CD14-positive monocyte (primary cell): ENCODE data around the gene MYO7B. TPM values are rescaled to one million over a fixed set of nuclear protein-coding genes. Genes with fewer than 3 reads are reported as not detected.

Source experiments
- DNase-seq, 3 donors: peaks; one replicate each; pipeline ENCODE4 v3.0.0-alpha.2; 2011 to 2022
- H2AFZ ChIP-seq: 2 replicates; pipeline ENCODE4 v1.6.0; 2012; ENCODE audit warnings: mild to moderate bottlenecking, low read depth, low read length, inconsistent platforms; ENCODE audit not compliant: insufficient read depth, poor library complexity, severe bottlenecking
- H3K27ac ChIP-seq, 2 donors: 1 replicate in 1 of 2; 2 replicates in 1 of 2; pipeline ENCODE4 v1.5.1; 2012 to 2013; ENCODE audit warnings: low read length in 2 of 2, control low read depth in 1 of 2, inconsistent platforms in 1 of 2, low read depth in 1 of 2, mild to moderate bottlenecking in 1 of 2
- H3K27me3 ChIP-seq, 2 donors: one replicate each; pipeline versions ENCODE4 v1.6.0 to v1.6.1; 2011 to 2013; ENCODE audit warnings: low read length in 2 of 2; ENCODE audit not compliant: control insufficient read depth in 2 of 2, insufficient read depth in 2 of 2
- H3K36me3 ChIP-seq, 2 donors: replicated peaks in 1 of 2; 1 replicate in 1 of 2; 2 replicates in 1 of 2; pipeline versions ENCODE4 v1.5.1 to v1.6.1; 2012 to 2013; ENCODE audit warnings: low read length in 2 of 2, control low read depth in 1 of 2, inconsistent platforms in 1 of 2, mild to moderate bottlenecking in 1 of 2; ENCODE audit not compliant: insufficient read depth in 2 of 2, control insufficient read depth in 1 of 2
- H3K4me1 ChIP-seq, 2 donors: 1 replicate in 1 of 2; 2 replicates in 1 of 2; pipeline versions ENCODE4 v1.5.1 to v1.6.1; 2012 to 2013; ENCODE audit warnings: low read length in 2 of 2, control low read depth in 1 of 2, inconsistent platforms in 1 of 2, mild to moderate bottlenecking in 1 of 2, moderate library complexity in 1 of 2; ENCODE audit not compliant: insufficient read depth in 2 of 2, control insufficient read depth in 1 of 2
- H3K4me2 ChIP-seq: replicated peaks from 2 replicates; pipeline ENCODE3; 2012; ENCODE audit warnings: low read length, moderate library complexity, mild to moderate bottlenecking; ENCODE audit not compliant: poor library complexity, severe bottlenecking; ENCODE audit errors: extremely low read depth
- H3K4me3 ChIP-seq, 3 experiments: fragments of 200-600 bp in 1 of 3; sonication (generic) in 1 of 3; replicated peaks in 1 of 3; 1 replicate in 2 of 3; 2 replicates in 1 of 3; pipeline ENCODE4 v1.5.1; 2011 to 2013; ENCODE audit warnings: low read length in 3 of 3, mild to moderate bottlenecking in 3 of 3, control low read depth in 2 of 3, low read depth in 2 of 3, inconsistent platforms in 1 of 3, moderate library complexity in 1 of 3
- H3K79me2 ChIP-seq: 2 replicates; pipeline ENCODE4 v1.6.0; 2012; ENCODE audit warnings: mild to moderate bottlenecking, control low read depth, inconsistent platforms, low read length, moderate library complexity; ENCODE audit not compliant: insufficient read depth
- H3K9ac ChIP-seq: 2 replicates; pipeline ENCODE4 v1.6.0; 2017; ENCODE audit warnings: low read length, mild to moderate bottlenecking; ENCODE audit not compliant: insufficient read depth, poor library complexity, severe bottlenecking
- H3K9me3 ChIP-seq, 2 donors: replicated peaks in 1 of 2; 1 replicate in 1 of 2; 2 replicates in 1 of 2; pipeline versions ENCODE4 v1.5.1 to v1.6.1; 2012 to 2013; ENCODE audit warnings: low read length in 2 of 2, control low read depth in 1 of 2; ENCODE audit not compliant: control insufficient read depth in 1 of 2, insufficient read depth in 1 of 2
- H4K20me1 ChIP-seq: 2 replicates; pipeline ENCODE4 v1.6.0; 2012; ENCODE audit warnings: mild to moderate bottlenecking, low read length, control low read depth, moderate library complexity; ENCODE audit not compliant: insufficient read depth
- H3K27ac Mint-ChIP-seq, 7 donors: one replicate each; pipeline ENCODE4 v1.8.0; 2020; ENCODE audit warnings: mild to moderate bottlenecking in 7 of 7, mixed read lengths in 7 of 7, moderate library complexity in 6 of 7, inconsistent platforms in 2 of 7
- H3K27me3 Mint-ChIP-seq, 3 donors: one replicate each; pipeline ENCODE4 v1.8.0; 2021 to 2022; ENCODE audit warnings: low read depth in 3 of 3, mild to moderate bottlenecking in 3 of 3, mixed read lengths in 3 of 3, moderate library complexity in 3 of 3, inconsistent platforms in 1 of 3
- H3K36me3 Mint-ChIP-seq, 2 donors: one replicate each; pipeline ENCODE4 v1.8.0; 2020; ENCODE audit warnings: mixed read lengths in 2 of 2, inconsistent platforms in 1 of 2, mild to moderate bottlenecking in 1 of 2
- H3K4me1 Mint-ChIP-seq: one replicate; pipeline ENCODE4 v1.8.0; 2020; ENCODE audit warnings: mild to moderate bottlenecking, mixed read lengths
- H3K4me3 Mint-ChIP-seq, 2 donors: one replicate each; pipeline ENCODE4 v1.8.0; 2020; ENCODE audit warnings: mild to moderate bottlenecking in 2 of 2, mixed read lengths in 2 of 2, moderate library complexity in 1 of 2
- H3K9me3 Mint-ChIP-seq, 7 donors: one replicate each; pipeline ENCODE4 v1.8.0; 2020 to 2022; ENCODE audit warnings: mixed read lengths in 7 of 7, mild to moderate bottlenecking in 6 of 7, moderate library complexity in 6 of 7, inconsistent platforms in 2 of 7
- WGBS: methylation state at CpG from one replicate; pipeline ENCODE4 v1.1.5; 2013; ENCODE audit warnings: missing lambda C conversion rate; ENCODE audit not compliant: insufficient coverage; 5-methylcytosine and 5-hydroxymethylcytosine counted together
- intact Hi-C, 2 donors: fragments of 100-400 bp; cut with micrococcal nuclease; formaldehyde crosslinking; loops; one replicate each; pipeline versions ENCODE4 v1.15.0 to v1.15.1; 2023
- polyA plus RNA-seq, 3 donors: library from polyadenylated mRNA; depleted of rRNA in 1 of 3; unstranded in 2 of 3; stranded (reverse) in 1 of 3; fragments of 300-500 nt in 2 of 3; fragments of >200 nt in 1 of 3; fragmentation: Illumina TruSeq in 2 of 3; gene quantifications; 1 replicate in 2 of 3; 2 replicates in 1 of 3; pipeline ENCODE4 v1.2.3, GENCODE V29; 2012 to 2021
- TF ChIP-seq, protein P1 (sequence below): fragments of 200-600 bp; IDR thresholded peaks from one replicate; pipeline ENCODE4 v1.8.0; 2022; ENCODE audit warnings: antibody characterized with exemption, mild to moderate bottlenecking

MYO7B gene
- polyA plus RNA-seq, 3 donors: 7.3 to 9.8 (median 9.0) TPM

DNA sequence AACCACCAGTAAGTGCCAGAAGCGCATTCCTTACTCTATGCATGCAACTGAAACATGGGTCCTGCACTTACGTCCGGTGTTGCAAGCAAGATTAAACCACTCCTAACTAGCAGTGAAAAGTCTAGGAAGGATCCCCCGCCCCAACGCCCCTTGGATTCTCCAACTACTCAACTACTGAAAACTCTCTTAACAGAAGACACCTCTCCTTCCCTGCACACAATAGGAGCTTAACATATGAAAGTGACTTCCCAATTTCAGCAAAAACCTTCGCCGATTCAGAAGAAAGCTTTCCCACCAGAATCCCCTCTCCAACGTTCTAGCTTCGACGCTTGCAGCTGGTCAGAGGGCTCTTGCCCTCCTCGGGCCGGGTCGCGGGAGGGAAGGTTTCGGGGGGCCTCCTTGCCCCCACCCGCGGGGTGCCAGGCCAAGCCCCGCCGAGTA, 9.8 kb upstream of the MYO7B start:
- H3K36me3 Mint-ChIP-seq: peaks cover 19 to 23% of the 10 kb centered on the region in 2 donors
- H3K4me1 Mint-ChIP-seq: peaks cover 17% of the 10 kb centered on the region
- peak overlapping the region; percentile 97 for H3K9ac ChIP-seq
- WGBS: 0% methylated on average over 18 of the region's 19 CpGs
- H3K4me1 ChIP-seq: peaks cover 18 to 23% of the 10 kb centered on the region in 2 donors
- H3K36me3 ChIP-seq: peaks cover 24 to 32% of the 10 kb centered on the region in 2 donors
- H4K20me1 ChIP-seq: peaks cover 8% of the 10 kb centered on the region
- no peaks in the 10 kb centered on the region for H3K27me3 ChIP-seq
- H3K4me2 ChIP-seq: peak overlapping the region; percentile 84
- TF ChIP-seq, protein P1, sequence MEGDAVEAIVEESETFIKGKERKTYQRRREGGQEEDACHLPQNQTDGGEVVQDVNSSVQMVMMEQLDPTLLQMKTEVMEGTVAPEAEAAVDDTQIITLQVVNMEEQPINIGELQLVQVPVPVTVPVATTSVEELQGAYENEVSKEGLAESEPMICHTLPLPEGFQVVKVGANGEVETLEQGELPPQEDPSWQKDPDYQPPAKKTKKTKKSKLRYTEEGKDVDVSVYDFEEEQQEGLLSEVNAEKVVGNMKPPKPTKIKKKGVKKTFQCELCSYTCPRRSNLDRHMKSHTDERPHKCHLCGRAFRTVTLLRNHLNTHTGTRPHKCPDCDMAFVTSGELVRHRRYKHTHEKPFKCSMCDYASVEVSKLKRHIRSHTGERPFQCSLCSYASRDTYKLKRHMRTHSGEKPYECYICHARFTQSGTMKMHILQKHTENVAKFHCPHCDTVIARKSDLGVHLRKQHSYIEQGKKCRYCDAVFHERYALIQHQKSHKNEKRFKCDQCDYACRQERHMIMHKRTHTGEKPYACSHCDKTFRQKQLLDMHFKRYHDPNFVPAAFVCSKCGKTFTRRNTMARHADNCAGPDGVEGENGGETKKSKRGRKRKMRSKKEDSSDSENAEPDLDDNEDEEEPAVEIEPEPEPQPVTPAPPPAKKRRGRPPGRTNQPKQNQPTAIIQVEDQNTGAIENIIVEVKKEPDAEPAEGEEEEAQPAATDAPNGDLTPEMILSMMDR: no peak
- peak overlapping the region; percentile 86 to 95 for H3K4me3 Mint-ChIP-seq
- H3K9me3 ChIP-seq: no peaks in the 10 kb centered on the region
- DNase-seq: peak; percentile 12 to 28 (median 14)
- peak overlapping the region; percentile 90 to 95 (median 90) for H3K4me3 ChIP-seq
- H3K27me3 Mint-ChIP-seq: peaks cover 0 to 3% (median 0%) of the 10 kb centered on the region in 3 donors
- intact Hi-C loops: loop anchor here (10.0 kb wide), 2 partner anchors 101 to 179 kb away; partner anchors contain the start of gene SFT2D3 (in 2 of the 2)
- peak overlapping the region; percentile 85 for H2AFZ ChIP-seq
- H3K27ac Mint-ChIP-seq: peak overlapping the region; percentile 96 to 100 (median 98)
- H3K27ac ChIP-seq: peak overlapping the region; percentile 91 to 96
- H3K79me2 ChIP-seq: peaks cover 56% of the 10 kb centered on the region
- H3K9me3 Mint-ChIP-seq: peaks cover 0 to 6% (median 6%) of the 10 kb centered on the region in 7 donors

- intact Hi-C loops: loop anchor here (10.0 kb wide), 2 partner anchors 102 to 178 kb away; partner anchors contain the start of gene SFT2D3 (in 2 of the 2)
- H3K4me1 Mint-ChIP-seq: peaks cover 17% of the 10 kb centered on the region
- Histone ChIP-seq H3K27ac (peak within 1 kb of the TSS; percentile 91 to 96), H2AFZ (peak within 1 kb of the TSS; percentile 85), H3K9ac (peak within 1 kb of the TSS; percentile 97), H3K4me3 (peak within 1 kb of the TSS; percentile 90 to 95 (median 90)), H4K20me1 (peaks cover 2% of the 10 kb centered on the region), H3K9me3 (no peaks in the 10 kb centered on the region), H3K36me3 (peaks cover 21 to 25% of the 10 kb centered on the region in 2 donors), H3K79me2 (peaks cover 50% of the 10 kb centered on the region), H3K27me3 (no peaks in the 10 kb centered on the region), H3K4me1 (peaks cover 18 to 23% of the 10 kb centered on the region in 2 donors), H3K4me2 (peak within 1 kb of the TSS; percentile 84)
- peaks cover 0 to 6% (median 6%) of the 10 kb centered on the region in 7 donors for H3K9me3 Mint-ChIP-seq
- peak; percentile 94 to 98 (median 95) for DNase-seq
- under 1% methylated on average over 62 of the region's 70 CpGs for WGBS
- H3K4me3 Mint-ChIP-seq: peak within 1 kb of the TSS; percentile 86 to 95
- peaks cover 0 to 3% (median 0%) of the 10 kb centered on the region in 3 donors for H3K27me3 Mint-ChIP-seq
- TF ChIP-seq, protein P1: peak; percentile 7
- H3K36me3 Mint-ChIP-seq: peaks cover 18 to 20% of the 10 kb centered on the region in 2 donors
- peak within 1 kb of the TSS; percentile 96 to 100 (median 98) for H3K27ac Mint-ChIP-seq
Measured at GRCh38 chr2:127526132-127527000, 9.1 kb upstream of the MYO7B start, which contains the start of gene IWS1. TSS of gene IWS1 (minus strand) at chr2:127526489. CDS start at chr2:127526208, 281 bp downstream.
